Stimulated activated CD4-positive, alpha-beta T cell treated with anti-CD3 and anti-CD28 coated beads, Interleukin-4, amount 100 ng/mL, for 4 hours (primary cell): ENCODE data around the gene LY6G6D.

ENCODE experiments used
- DNase-seq, 2 experiments: peaks; one replicate each; pipeline ENCODE4 v3.0.0-alpha.2; 2020

Gene LY6G6D

GRCh38 chr6:31721351-31722020 is 6.3 kb downstream of the LY6G6D start, which contains the start of gene LY6G6C:
Gene LY6G6C (minus strand): TSS chr6:31721746. CDS start chr6:31721679, 67 bp downstream.
- DNase-seq: no peak

GRCh38 chr6:31722173-31722572 is 7.0 kb downstream of the LY6G6D start:
- no peak for DNase-seq

- DNase-seq: no peak
These were observed 8.3 kb downstream of the LY6G6D start, which contains the start of gene MPIG6B for GRCh38 chr6:31723245-31723979. Gene MPIG6B (plus strand): TSS chr6:31723373. CDS start chr6:31723384, 11 bp downstream.

GRCh38 chr6:31723980-31724691 is 9.0 kb downstream of the LY6G6D start:
- DNase-seq: no peak

GRCh38 chr6:31725502-31726350 is 10.6 kb downstream of the LY6G6D start:
- DNase-seq: no peak

GRCh38 chr6:31727034-31727716 is 12.0 kb downstream of the LY6G6D start:
- DNase-seq: peak in 1 of 2 experiments; percentile 21

GRCh38 chr6:31727717-31728671 is 12.8 kb downstream of the LY6G6D start:
- no peak for DNase-seq

- DNase-seq: no peak
These were observed 13.8 kb downstream of the LY6G6D start, which contains the start of gene DDAH2 for GRCh38 chr6:31728767-31729514. Gene DDAH2 (minus strand): TSS chr6:31729299. CDS start chr6:31729161, 138 bp downstream.

GRCh38 chr6:31729515-31729978 is 14.4 kb downstream of the LY6G6D start:
- peak; percentile 71 to 78 for DNase-seq

GRCh38 chr6:31729979-31730630 is 15.0 kb downstream of the LY6G6D start:
- DNase-seq: peak; percentile 53 to 66

GRCh38 chr6:31730631-31731086 is 15.5 kb downstream of the LY6G6D start:
- DNase-seq: no peak

- no peak for DNase-seq
These were observed 16.9 kb downstream of the LY6G6D start for GRCh38 chr6:31732029-31732428.

GRCh38 chr6:31733734-31734133 is 18.6 kb downstream of the LY6G6D start:
- DNase-seq: no peak

- DNase-seq: no peak
These were observed 19.2 kb downstream of the LY6G6D start for GRCh38 chr6:31734247-31734820.

GRCh38 chr6:31734821-31735406 is 19.8 kb downstream of the LY6G6D start:
- peak; percentile 38 to 58 for DNase-seq

GRCh38 chr6:31736021-31736767 is 21.0 kb downstream of the LY6G6D start, which contains the start of gene CLIC1:
Gene CLIC1 (minus strand): TSS chr6:31736530. CDS start chr6:31736300, 230 bp downstream.
- peak; percentile 78 to 79 for DNase-seq

- no peak for DNase-seq
These were observed 21.7 kb downstream of the LY6G6D start for GRCh38 chr6:31736768-31737314.
